Muscle of arm (tissue), 14 donors: ENCODE data around the gene FBXO5. TPM values are rescaled to one million over a fixed set of nuclear protein-coding genes. Genes with fewer than 3 reads are reported as not detected.
"Not testable (repeated sequence)": the region's sequence is repeated elsewhere in the genome, so short reads cannot be mapped to it uniquely, and the experiment has no call there.

Experiments
- DNase-seq: peaks from one replicate; pipeline ENCODE4 v3.0.0-alpha.2; 2013
- long read RNA-seq, 11 donors: transcript quantifications; one replicate each; lab custom pipeline, GENCODE V29; 2026
- polyA plus RNA-seq, 12 donors: library from polyadenylated mRNA; unstranded; fragments of 120-200 nt; gene quantifications; one replicate each; pipeline ENCODE4 v1.2.1, GENCODE V29; 2013; ENCODE audit not compliant: insufficient read length in 12 of 12

FBXO5 gene
- polyA plus RNA-seq = 10 to 100 TPM in 11 of 12 donors, not detected in 1; 11.5 to 23.0 (median 18.6) TPM
- long read RNA-seq, donor 1, partial matches to known transcripts = 9 of 13 reads
- long read RNA-seq, donor 1, other reads (novel, unspliced or antisense) = 0 of 13 reads
- long read RNA-seq, donor 2, partial matches to known transcripts = 0 of 5 reads
- long read RNA-seq, donor 2, other reads (novel, unspliced or antisense) = 0 of 5 reads
- long read RNA-seq, donor 3, partial matches to known transcripts = 0 of 3 reads
- long read RNA-seq, donor 3, other reads (novel, unspliced or antisense) = 0 of 3 reads
- long read RNA-seq, donor 4 = 0 reads
- long read RNA-seq, donor 5, transcript FBXO5-202 (5 exons, 2,221 nt) = major isoform, 5 of 7 reads
- long read RNA-seq, donor 5, partial matches to known transcripts = 0 of 7 reads
- long read RNA-seq, donor 5, other reads (novel, unspliced or antisense) = 0 of 7 reads
- long read RNA-seq, donor 6, transcript FBXO5-202 (5 exons, 2,221 nt) = major isoform, 6 of 6 reads
- long read RNA-seq, donor 6, partial matches to known transcripts = 0 of 6 reads
- long read RNA-seq, donor 6, other reads (novel, unspliced or antisense) = 0 of 6 reads
- long read RNA-seq, donor 7, partial matches to known transcripts = 0 of 1 reads
- long read RNA-seq, donor 7, other reads (novel, unspliced or antisense) = 0 of 1 reads
- long read RNA-seq, donor 8, partial matches to known transcripts = 0 of 2 reads
- long read RNA-seq, donor 8, other reads (novel, unspliced or antisense) = 0 of 2 reads
- long read RNA-seq, donor 9, partial matches to known transcripts = 0 of 2 reads
- long read RNA-seq, donor 9, other reads (novel, unspliced or antisense) = 0 of 2 reads
- long read RNA-seq, donor 10, partial matches to known transcripts = 0 of 2 reads
- long read RNA-seq, donor 10, other reads (novel, unspliced or antisense) = 0 of 2 reads
- long read RNA-seq, donor 11, partial matches to known transcripts = 0 of 6 reads
- long read RNA-seq, donor 11, other reads (novel, unspliced or antisense) = 0 of 6 reads

- peak; percentile 97 for DNase-seq
Measured at GRCh38 chr6:152982904-152983636, at the start of gene FBXO5. TSS of gene FBXO5 (minus strand) at chr6:152983041. CDS start at chr6:152982959, 82 bp downstream.

GRCh38 chr6:153032255-153032882, 49.5 kb upstream of the FBXO5 start:
- peak; percentile 20 for DNase-seq

GRCh38 chr6:153031335-153031955, 48.6 kb upstream of the FBXO5 start:
- DNase-seq = no peak

- no peak for DNase-seq
Measured at GRCh38 chr6:153028963-153029362, 46.1 kb upstream of the FBXO5 start.

GRCh38 chr6:153028286-153028685, 45.4 kb upstream of the FBXO5 start:
- DNase-seq = no peak

- DNase-seq = no peak
Measured at GRCh38 chr6:153027480-153027879, 44.6 kb upstream of the FBXO5 start.

- no peak for DNase-seq
Measured at GRCh38 chr6:153024709-153025017, 41.8 kb upstream of the FBXO5 start.

GRCh38 chr6:153023977-153024708, 41.3 kb upstream of the FBXO5 start:
- peak; percentile 45 for DNase-seq

GRCh38 chr6:153018355-153018754, 35.5 kb upstream of the FBXO5 start:
- DNase-seq = no peak

GRCh38 chr6:153016846-153017245, 34.0 kb upstream of the FBXO5 start:
- DNase-seq = no peak

- DNase-seq = no peak
Measured at GRCh38 chr6:153015094-153015640, 32.3 kb upstream of the FBXO5 start.

GRCh38 chr6:153013438-153013837, 30.6 kb upstream of the FBXO5 start:
- no peak for DNase-seq

- DNase-seq = no peak
Measured at GRCh38 chr6:153012856-153013255, 30.0 kb upstream of the FBXO5 start.

- peak; percentile 17 for DNase-seq
Measured at GRCh38 chr6:153003366-153003690, 20.5 kb upstream of the FBXO5 start.

- peak; percentile 96 for DNase-seq
Measured at GRCh38 chr6:153002613-153003365, 19.9 kb upstream of the FBXO5 start, which contains the start of gene MTRF1L. TSS of gene MTRF1L (minus strand) at chr6:153002709. CDS start at chr6:153002685, 24 bp downstream.

- DNase-seq = peak; percentile 23
Measured at GRCh38 chr6:153001767-153002612, 19.1 kb upstream of the FBXO5 start.

GRCh38 chr6:153000790-153001189, 17.9 kb upstream of the FBXO5 start:
- not testable (repeated sequence) for DNase-seq

GRCh38 chr6:153000243-153000642, 17.4 kb upstream of the FBXO5 start:
- DNase-seq = no peak
